Osteoblast (primary cell): ENCODE measurements around the gene PARD3B. TPM values are rescaled to one million over a fixed set of nuclear protein-coding genes. Genes with fewer than 3 reads are reported as not detected.

Experiments used
- DNase-seq: peaks from one replicate; pipeline ENCODE4 v3.0.0; 2011; ENCODE audit warnings: low spot score, mixed read lengths; ENCODE audit not compliant: insufficient read length; ENCODE audit errors: missing footprints
- H2AFZ ChIP-seq: 2 replicates; pipeline ENCODE4 v1.6.0; 2011; ENCODE audit warnings: mild to moderate bottlenecking, low read length
- H3K27ac ChIP-seq: 2 replicates; pipeline ENCODE4 v1.5.1; 2011; ENCODE audit warnings: mild to moderate bottlenecking, low read depth, low read length, moderate library complexity
- H3K27me3 ChIP-seq: 2 replicates; pipeline ENCODE4 v1.6.0; 2012; ENCODE audit warnings: mild to moderate bottlenecking, control low read depth, inconsistent platforms, low read length, moderate library complexity; ENCODE audit not compliant: insufficient read depth
- H3K36me3 ChIP-seq: 2 replicates; pipeline ENCODE4 v1.5.1; 2011; ENCODE audit warnings: mild to moderate bottlenecking, low read length, control low read depth, moderate library complexity; ENCODE audit not compliant: insufficient read depth
- H3K4me1 ChIP-seq: 2 replicates; pipeline ENCODE4 v1.5.1; 2011; ENCODE audit warnings: mild to moderate bottlenecking, low read length, control low read depth, moderate library complexity; ENCODE audit not compliant: insufficient read depth
- H3K4me2 ChIP-seq: 2 replicates; pipeline ENCODE4 v1.6.0; 2011; ENCODE audit warnings: mild to moderate bottlenecking, low read length; ENCODE audit not compliant: insufficient read depth
- H3K4me3 ChIP-seq: fragments of 200-600 bp; sonication (generic); 3 replicates; pipeline ENCODE4 v1.5.1; 2012; ENCODE audit warnings: mild to moderate bottlenecking, low read length, inconsistent platforms; ENCODE audit not compliant: insufficient read depth
- H3K79me2 ChIP-seq: 2 replicates; pipeline ENCODE4 v1.6.0; 2012; ENCODE audit warnings: mild to moderate bottlenecking, low read length, control low read depth, inconsistent platforms; ENCODE audit not compliant: insufficient read depth
- H3K9me3 ChIP-seq: 2 replicates; pipeline ENCODE4 v1.5.1; 2011; ENCODE audit warnings: low read depth, low read length, control low read depth
- H4K20me1 ChIP-seq: 2 replicates; pipeline ENCODE4 v1.6.0; 2012; ENCODE audit warnings: mild to moderate bottlenecking, low read length, control low read depth; ENCODE audit not compliant: insufficient read depth
- total RNA-seq: library from RNA; depleted of rRNA; stranded (reverse); fragments of >200 nt; gene quantifications from 2 replicates; pipeline ENCODE4 v1.2.3, GENCODE V29; 2012
- TF ChIP-seq, protein P1 (sequence below): IDR thresholded peaks from 2 replicates; pipeline ENCODE4 v1.5.1; 2011; ENCODE audit warnings: mild to moderate bottlenecking, low read depth, low read length, moderate library complexity; ENCODE audit errors: extremely low read depth

Gene PARD3B
- total RNA-seq, 1 donor = 22.4 TPM

DNA sequence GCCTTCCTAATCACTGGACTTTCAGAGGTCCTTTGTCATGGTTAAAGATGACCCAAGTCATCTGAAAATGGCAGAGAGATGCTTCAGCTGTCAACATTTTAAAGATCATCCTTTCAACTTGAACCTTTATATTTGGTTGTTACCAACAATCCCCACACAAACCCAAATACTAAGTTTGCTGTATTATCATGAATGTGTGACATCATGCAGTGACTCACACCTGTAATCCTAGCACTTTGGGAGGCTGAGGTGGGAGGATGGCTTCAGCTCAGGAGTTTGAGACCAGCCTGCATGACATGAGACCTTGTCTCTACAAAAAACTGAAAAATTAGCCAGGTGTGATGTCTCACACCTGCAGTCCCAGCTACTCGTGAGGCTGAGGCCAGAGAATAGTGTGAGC, 1081.8 kb downstream of the PARD3B start:
- Histone ChIP-seq H3K79me2 (no peaks in the 10 kb centered on the region), H3K4me2 (no peak overlapping the region), H2AFZ (no peak overlapping the region), H3K4me3 (no peak overlapping the region), H3K36me3 (no peaks in the 10 kb centered on the region), H3K27me3 (no peaks in the 10 kb centered on the region), H3K27ac (no peak overlapping the region), H4K20me1 (no peaks in the 10 kb centered on the region), H3K9me3 (no peaks in the 10 kb centered on the region), H3K4me1 (no peaks in the 10 kb centered on the region)
- TF ChIP-seq, protein P1, sequence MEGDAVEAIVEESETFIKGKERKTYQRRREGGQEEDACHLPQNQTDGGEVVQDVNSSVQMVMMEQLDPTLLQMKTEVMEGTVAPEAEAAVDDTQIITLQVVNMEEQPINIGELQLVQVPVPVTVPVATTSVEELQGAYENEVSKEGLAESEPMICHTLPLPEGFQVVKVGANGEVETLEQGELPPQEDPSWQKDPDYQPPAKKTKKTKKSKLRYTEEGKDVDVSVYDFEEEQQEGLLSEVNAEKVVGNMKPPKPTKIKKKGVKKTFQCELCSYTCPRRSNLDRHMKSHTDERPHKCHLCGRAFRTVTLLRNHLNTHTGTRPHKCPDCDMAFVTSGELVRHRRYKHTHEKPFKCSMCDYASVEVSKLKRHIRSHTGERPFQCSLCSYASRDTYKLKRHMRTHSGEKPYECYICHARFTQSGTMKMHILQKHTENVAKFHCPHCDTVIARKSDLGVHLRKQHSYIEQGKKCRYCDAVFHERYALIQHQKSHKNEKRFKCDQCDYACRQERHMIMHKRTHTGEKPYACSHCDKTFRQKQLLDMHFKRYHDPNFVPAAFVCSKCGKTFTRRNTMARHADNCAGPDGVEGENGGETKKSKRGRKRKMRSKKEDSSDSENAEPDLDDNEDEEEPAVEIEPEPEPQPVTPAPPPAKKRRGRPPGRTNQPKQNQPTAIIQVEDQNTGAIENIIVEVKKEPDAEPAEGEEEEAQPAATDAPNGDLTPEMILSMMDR = no peak
- no peak for DNase-seq

DNA sequence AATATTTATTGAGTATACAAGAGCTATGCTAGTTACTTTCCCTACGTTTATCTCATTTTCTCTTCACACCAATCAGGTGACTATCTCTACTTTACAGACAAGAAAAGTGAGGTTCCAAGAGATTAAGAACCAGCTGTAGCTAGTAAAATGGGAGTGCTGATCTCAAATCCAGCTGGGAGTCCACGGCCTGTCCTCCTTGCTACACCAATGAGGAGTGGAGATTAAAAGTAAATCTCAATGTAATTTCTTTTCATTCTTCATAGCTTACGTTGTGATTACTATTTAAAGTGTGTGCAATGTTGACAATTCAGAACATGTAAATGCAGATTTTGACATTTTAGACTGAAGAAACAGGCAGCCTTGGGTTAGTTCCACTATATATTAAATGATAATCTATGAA, 1083.1 kb downstream of the PARD3B start:
- Histone ChIP-seq H3K79me2 (no peaks in the 10 kb centered on the region), H3K4me1 (no peaks in the 10 kb centered on the region), H3K27me3 (no peaks in the 10 kb centered on the region), H4K20me1 (no peaks in the 10 kb centered on the region), H3K27ac (no peak overlapping the region), H3K4me2 (no peak overlapping the region), H3K9me3 (no peaks in the 10 kb centered on the region), H3K36me3 (no peaks in the 10 kb centered on the region), H2AFZ (no peak overlapping the region), H3K4me3 (no peak overlapping the region)
- DNase-seq = no peak
- TF ChIP-seq, protein P1 = no peak

DNA sequence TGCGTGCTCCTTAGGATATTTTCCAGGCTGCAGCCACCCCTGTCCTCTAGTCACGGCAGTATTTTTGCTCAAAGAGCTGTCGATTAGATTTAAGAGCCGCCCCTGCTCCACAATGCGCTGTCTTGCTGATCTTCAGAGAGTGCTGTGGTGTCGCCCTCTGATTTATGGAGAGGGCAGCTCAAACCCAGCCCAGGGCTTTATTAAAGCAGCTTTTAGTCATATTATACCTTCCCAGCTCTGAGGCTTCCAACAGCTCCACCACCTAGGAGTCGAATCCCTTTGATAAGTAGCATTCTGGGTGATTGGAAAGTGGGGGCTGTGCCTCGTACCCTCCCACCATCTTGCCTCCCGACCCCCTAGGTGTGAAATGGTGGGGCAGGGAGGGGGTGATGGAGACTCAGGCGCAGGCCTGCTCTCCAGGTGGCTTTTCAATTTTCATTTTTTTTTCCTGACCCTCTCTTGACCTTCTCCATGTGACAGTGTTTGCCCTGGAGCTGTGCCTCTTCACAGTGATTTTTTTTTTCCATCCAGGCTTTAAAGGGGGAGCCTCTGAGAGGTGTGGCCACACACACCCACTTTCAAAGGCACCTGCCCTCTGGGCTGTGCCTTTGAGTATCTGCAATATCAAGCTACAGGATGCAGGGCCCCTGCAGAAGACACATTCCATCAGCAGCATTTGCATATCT, 1084.0 kb downstream of the PARD3B start:
- H3K4me3 ChIP-seq = no peak overlapping the region
- no peaks in the 10 kb centered on the region for H3K79me2 ChIP-seq
- H2AFZ ChIP-seq = no peak overlapping the region
- DNase-seq = no peak
- H3K4me1 ChIP-seq = no peaks in the 10 kb centered on the region
- no peak overlapping the region for H3K4me2 ChIP-seq
- H3K27me3 ChIP-seq = no peaks in the 10 kb centered on the region
- TF ChIP-seq, protein P1 = no peak
- H3K27ac ChIP-seq = no peak overlapping the region
- no peaks in the 10 kb centered on the region for H3K36me3 ChIP-seq
- no peaks in the 10 kb centered on the region for H3K9me3 ChIP-seq
- no peaks in the 10 kb centered on the region for H4K20me1 ChIP-seq

DNA sequence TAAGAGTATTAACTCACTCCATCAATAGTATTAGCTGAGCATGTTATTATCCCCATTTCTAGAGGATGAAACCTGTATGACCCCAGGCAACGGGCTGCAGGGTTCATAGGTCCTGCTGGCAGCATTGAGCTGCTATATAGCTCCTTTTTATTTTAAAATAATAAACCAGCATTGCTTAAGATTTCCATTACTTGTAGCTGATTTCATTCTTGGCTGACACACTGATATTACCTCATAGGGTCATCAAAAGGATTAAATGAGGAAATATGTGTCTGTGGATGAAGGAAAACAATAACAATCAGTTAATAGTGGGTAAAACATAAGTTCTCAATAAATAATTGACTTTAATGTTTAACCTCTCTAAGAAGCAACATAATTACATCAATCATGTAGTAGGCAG, 1088.7 kb downstream of the PARD3B start:
- Histone ChIP-seq H3K36me3 (no peaks in the 10 kb centered on the region), H3K4me3 (no peak overlapping the region), H3K4me2 (no peak overlapping the region), H3K27me3 (no peaks in the 10 kb centered on the region), H2AFZ (no peak overlapping the region), H3K9me3 (no peaks in the 10 kb centered on the region), H3K79me2 (no peaks in the 10 kb centered on the region), H3K4me1 (peaks cover 3% of the 10 kb centered on the region), H4K20me1 (no peaks in the 10 kb centered on the region), H3K27ac (no peak overlapping the region)
- TF ChIP-seq, protein P1 = no peak
- no peak for DNase-seq
